Activated CD4-positive, alpha-beta T cell treated with anti-CD3 and anti-CD28 coated beads for 36 hours (primary cell): ENCODE measurements around the gene LRRC61. TPM values are rescaled to one million over a fixed set of nuclear protein-coding genes. Genes with fewer than 3 reads are reported as not detected.
A peak's percentile ranks its signal among the peaks of the same experiment; 100 is the strongest.

ENCODE experiments used
- ATAC-seq: fragments of 200-7000 bp; cut with Tn5 transposase; one replicate; pipeline ENCODE4 v1.10.0; 2021; ENCODE audit warnings: mild to moderate bottlenecking, moderate library complexity
- CTCF ChIA-PET: fragments of 350-600 bp; sonication (Branson Sonifier 250); formaldehyde crosslinking; loops from one replicate; lab custom pipeline; 2021; ENCODE audit warnings: antibody characterized with exemption; lab: Charles Lee
- POLR2A ChIA-PET: fragments of 350-600 bp; sonication (Branson Sonifier 250); formaldehyde crosslinking; loops from one replicate; lab custom pipeline; 2021; ENCODE audit warnings: antibody characterized with exemption, inconsistent platforms; lab: Charles Lee
- DNase-seq: peaks from one replicate; pipeline ENCODE4 v3.0.0-alpha.2; 2020
- H3K27ac Mint-ChIP-seq: one replicate; pipeline ENCODE4 v1.8.0; 2021; ENCODE audit warnings: mixed read lengths
- H3K27me3 Mint-ChIP-seq: one replicate; pipeline ENCODE4 v1.8.0; 2021; ENCODE audit warnings: mixed read lengths
- H3K36me3 Mint-ChIP-seq: one replicate; pipeline ENCODE4 v1.8.0; 2021; ENCODE audit warnings: low read depth, mixed read lengths
- H3K4me1 Mint-ChIP-seq: one replicate; pipeline ENCODE4 v1.8.0; 2021; ENCODE audit warnings: mixed read lengths
- H3K4me3 Mint-ChIP-seq: one replicate; pipeline ENCODE4 v1.8.0; 2021; ENCODE audit warnings: mild to moderate bottlenecking, moderate library complexity, mixed read lengths
- H3K9me3 Mint-ChIP-seq: one replicate; pipeline ENCODE4 v1.8.0; 2021; ENCODE audit warnings: low read depth, mixed read lengths
- intact Hi-C, 2 experiments: fragments of 100-400 bp; cut with DNase I in 1 of 2; cut with micrococcal nuclease in 1 of 2; formaldehyde crosslinking; loops; one replicate each; pipeline versions ENCODE4 v1.14.2 to v1.15.1; 2022 to 2024; cut with DNase I, micrococcal nuclease
- total RNA-seq, 2 experiments: library from RNA; stranded (reverse); gene quantifications; one replicate each; pipeline ENCODE4 v1.2.3, GENCODE V29; 2021

The LRRC61 gene
- total RNA-seq, 2 experiments from 2014 or later, result 13.0 to 17.4 TPM

- POLR2A ChIA-PET, result no interaction called here
- Mint-ChIP-seq H3K27me3 (peaks cover 24% of the 10 kb centered on the region), H3K27ac (no peak overlapping the region), H3K4me3 (no peak overlapping the region), H3K36me3 (peaks cover 7% of the 10 kb centered on the region), H3K9me3 (peaks cover 4% of the 10 kb centered on the region), H3K4me1 (peaks cover 2% of the 10 kb centered on the region)
- CTCF ChIA-PET, result no interaction called here
- intact Hi-C loops, result no loop called here
- no peak for DNase-seq
- ATAC-seq, result no peak
These were observed 18.9 kb downstream of the LRRC61 start for GRCh38 chr7:150342121-150342408.

DNA sequence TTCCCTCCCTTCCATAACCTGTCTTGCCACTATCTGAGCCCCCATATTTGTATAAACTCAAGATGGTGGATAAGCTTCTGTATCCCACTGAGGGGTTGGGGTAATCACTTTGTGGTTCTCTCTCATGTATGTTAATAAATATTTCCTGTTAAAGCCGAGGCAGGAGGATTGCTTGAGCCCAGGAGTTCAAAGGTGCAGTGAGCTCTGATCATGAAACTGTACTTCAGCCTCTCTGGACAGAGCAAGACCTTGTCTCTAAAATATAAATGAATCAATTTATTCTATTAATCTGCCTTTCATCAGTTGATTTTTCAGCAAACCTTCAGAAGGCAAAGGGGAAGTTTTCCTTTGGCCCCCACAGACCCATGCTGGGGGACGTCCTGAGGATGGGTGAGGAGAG lies 20.1 kb downstream of the LRRC61 start:
- H3K4me3 Mint-ChIP-seq, result no peak overlapping the region
- H3K4me1 Mint-ChIP-seq, result peaks cover 2% of the 10 kb centered on the region
- intact Hi-C loops, result no loop called here
- no peak for ATAC-seq
- CTCF ChIA-PET, result interaction anchor here (0.7 to 1.0 kb wide), 2 partner anchors 68 to 862 kb away, joined by 3 read pairs; no protein-coding TSS in a partner anchor
- peaks cover 5% of the 10 kb centered on the region for H3K36me3 Mint-ChIP-seq
- DNase-seq, result no peak
- POLR2A ChIA-PET, result no interaction called here
- H3K27me3 Mint-ChIP-seq, result peaks cover 24% of the 10 kb centered on the region
- peaks cover 4% of the 10 kb centered on the region for H3K9me3 Mint-ChIP-seq
- no peak overlapping the region for H3K27ac Mint-ChIP-seq

DNA sequence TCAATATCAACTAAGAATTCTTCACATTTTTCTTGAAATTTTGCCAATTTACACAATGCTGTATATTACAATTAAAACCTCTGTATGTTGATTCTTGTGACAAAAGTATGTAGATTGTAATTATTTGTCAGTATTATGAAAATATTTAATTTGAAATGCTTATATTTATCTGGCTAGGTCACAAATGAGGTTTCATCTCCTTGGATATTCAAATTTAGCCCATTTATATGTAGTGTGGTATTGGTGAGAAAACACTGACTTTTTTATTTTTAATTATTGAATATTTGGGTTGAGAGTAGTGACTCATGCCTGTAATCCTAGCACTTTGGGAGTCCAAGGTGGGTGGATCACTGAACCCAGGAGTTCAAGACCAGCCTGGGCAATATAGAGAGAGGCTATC lies 21.1 kb downstream of the LRRC61 start:
- intact Hi-C loops, result no loop called here
- Mint-ChIP-seq H3K9me3 (peaks cover 4% of the 10 kb centered on the region), H3K27ac (no peak overlapping the region), H3K4me3 (no peak overlapping the region), H3K27me3 (peaks cover 24% of the 10 kb centered on the region), H3K4me1 (peaks cover 2% of the 10 kb centered on the region), H3K36me3 (peaks cover 5% of the 10 kb centered on the region)
- ChIA-PET CTCF (interaction anchor here (1.0 to 2.0 kb wide), 2 partner anchors 11 to 67 kb away, joined by 3 to 11 read pairs; no protein-coding TSS in a partner anchor), POLR2A (no interaction called here)
- ATAC-seq, result no peak
- no peak for DNase-seq

GRCh38 chr7:150345012-150345411 lies 21.9 kb downstream of the LRRC61 start:
- Mint-ChIP-seq H3K27me3 (peaks cover 20% of the 10 kb centered on the region), H3K27ac (no peak overlapping the region), H3K4me3 (no peak overlapping the region), H3K36me3 (peaks cover 5% of the 10 kb centered on the region), H3K4me1 (peaks cover 2% of the 10 kb centered on the region), H3K9me3 (peaks cover 4% of the 10 kb centered on the region)
- ChIA-PET POLR2A (no interaction called here), CTCF (interaction anchor here (0.7 to 2.0 kb wide), 3 partner anchors 10 to 104 kb away, joined by 3 to 11 read pairs (median 3); no protein-coding TSS in a partner anchor)
- DNase-seq, result no peak
- no peak for ATAC-seq
- intact Hi-C loops, result no loop called here

GRCh38 chr7:150346922-150347321 lies 23.8 kb downstream of the LRRC61 start:
- H3K27ac Mint-ChIP-seq, result no peak overlapping the region
- ATAC-seq, result no peak
- intact Hi-C loops, result no loop called here
- no peak for DNase-seq
- peaks cover 13% of the 10 kb centered on the region for H3K27me3 Mint-ChIP-seq
- H3K9me3 Mint-ChIP-seq, result peaks cover 4% of the 10 kb centered on the region
- POLR2A ChIA-PET, result no interaction called here
- H3K4me1 Mint-ChIP-seq, result no peaks in the 10 kb centered on the region
- peaks cover 5% of the 10 kb centered on the region for H3K36me3 Mint-ChIP-seq
- no peak overlapping the region for H3K4me3 Mint-ChIP-seq
- CTCF ChIA-PET, result no interaction called here

- DNase-seq, result no peak
- ATAC-seq, result no peak
- Mint-ChIP-seq H3K9me3 (no peaks in the 10 kb centered on the region), H3K27me3 (no peaks in the 10 kb centered on the region), H3K36me3 (no peaks in the 10 kb centered on the region), H3K4me1 (peaks cover 5% of the 10 kb centered on the region), H3K27ac (no peak overlapping the region), H3K4me3 (no peak overlapping the region)
- POLR2A ChIA-PET, result no interaction called here
- intact Hi-C loops, result no loop called here
- CTCF ChIA-PET, result no interaction called here
These were observed 28.5 kb downstream of the LRRC61 start for GRCh38 chr7:150351587-150352194.

DNA sequence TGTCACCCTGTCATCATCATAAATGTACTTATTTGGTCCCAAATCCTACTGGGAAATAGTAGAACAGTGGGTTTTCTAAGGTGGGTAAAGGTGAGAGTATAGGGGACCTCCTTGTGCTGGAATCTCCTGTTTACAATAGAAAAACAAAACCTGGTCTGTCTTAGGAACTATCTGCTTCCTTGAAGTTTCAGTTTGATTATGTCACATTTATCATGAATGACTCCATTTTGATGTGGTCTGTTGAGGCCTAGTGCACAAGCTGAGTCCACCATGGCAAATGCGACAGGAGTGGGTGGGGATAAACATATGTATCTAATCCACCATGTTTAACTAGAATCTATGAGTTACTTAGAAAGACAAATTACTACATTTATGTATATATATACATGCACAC lies 32.5 kb downstream of the LRRC61 start:
- no peak overlapping the region for H3K4me3 Mint-ChIP-seq
- no peak overlapping the region for H3K27ac Mint-ChIP-seq
- CTCF ChIA-PET, result interaction anchor here (0.7 to 2.3 kb wide), 8 partner anchors 11 to 558 kb away, joined by 3 to 11 read pairs (median 4); no protein-coding TSS in a partner anchor
- intact Hi-C loops, result loop anchor here (1.0 to 5.0 kb wide), 6 partner anchors 15 to 66 kb away; partner anchors contain the start of genes ACTR3C (in 2 of the 2), LRRC61 (in 2 of the 2) and ZNF775 (in 1 of the 2)
- no peaks in the 10 kb centered on the region for H3K36me3 Mint-ChIP-seq
- ATAC-seq, result no peak
- H3K4me1 Mint-ChIP-seq, result peaks cover 34% of the 10 kb centered on the region
- POLR2A ChIA-PET, result no interaction called here
- H3K27me3 Mint-ChIP-seq, result no peaks in the 10 kb centered on the region
- H3K9me3 Mint-ChIP-seq, result no peaks in the 10 kb centered on the region
- no peak for DNase-seq

GRCh38 chr7:150356265-150356897 lies 33.2 kb downstream of the LRRC61 start:
- intact Hi-C loops, result loop anchor here (1.0 to 5.0 kb wide), 6 partner anchors 14 to 65 kb away; partner anchors contain the start of genes ACTR3C (in 2 of the 2), LRRC61 (in 2 of the 2) and ZNF775 (in 1 of the 2)
- Mint-ChIP-seq H3K9me3 (no peaks in the 10 kb centered on the region), H3K36me3 (no peaks in the 10 kb centered on the region), H3K4me1 (peaks cover 34% of the 10 kb centered on the region), H3K4me3 (no peak overlapping the region), H3K27ac (peak overlapping the region; percentile 2), H3K27me3 (no peaks in the 10 kb centered on the region)
- ATAC-seq (no peak), DNase-seq (peak; percentile 41)
- ChIA-PET POLR2A (interaction anchor here (0.7 kb wide), 1 partner anchor 13 kb away, joined by 4 read pairs; no protein-coding TSS in a partner anchor), CTCF (interaction anchor here (0.5 to 2.3 kb wide), 7 partner anchors 11 to 265 kb away, joined by 3 to 11 read pairs (median 4); no protein-coding TSS in a partner anchor)

DNA sequence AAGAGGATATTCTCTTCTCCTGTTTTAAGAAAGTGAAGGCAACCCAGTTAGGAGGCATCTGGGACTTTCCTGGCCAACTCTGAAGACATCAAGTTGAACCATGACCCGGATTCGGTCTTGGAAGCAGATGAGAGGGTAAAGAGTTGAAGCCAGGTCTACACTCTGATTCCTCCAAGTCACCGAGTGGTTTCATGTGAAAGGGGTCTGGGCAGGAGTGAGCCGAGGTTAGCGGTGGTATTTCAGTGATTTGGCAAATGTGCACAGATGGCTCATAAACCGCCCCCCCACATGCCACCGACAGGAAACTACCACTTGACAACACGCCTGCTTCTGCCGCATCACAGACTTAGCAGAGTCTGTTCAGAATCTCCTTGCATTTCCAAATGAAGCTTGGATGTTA lies 34.1 kb downstream of the LRRC61 start:
- Mint-ChIP-seq H3K36me3 (no peaks in the 10 kb centered on the region), H3K4me3 (peak overlapping the region; percentile 68), H3K27me3 (no peaks in the 10 kb centered on the region), H3K4me1 (peaks cover 34% of the 10 kb centered on the region), H3K9me3 (no peaks in the 10 kb centered on the region), H3K27ac (peak overlapping the region; percentile 86)
- CTCF ChIA-PET, result interaction anchor here (0.5 to 1.7 kb wide), 7 partner anchors 9 to 451 kb away, joined by 3 to 8 read pairs (median 4); no protein-coding TSS in a partner anchor
- DNase-seq (peak; percentile 82), ATAC-seq (peak; percentile 81)
- POLR2A ChIA-PET, result no interaction called here
- intact Hi-C loops, result loop anchor here (1.0 to 5.0 kb wide), 4 partner anchors 14 to 35 kb away; partner anchors contain the start of genes ACTR3C (in 2 of the 2), LRRC61 (in 2 of the 2) and ZNF775 (in 1 of the 2)

DNA sequence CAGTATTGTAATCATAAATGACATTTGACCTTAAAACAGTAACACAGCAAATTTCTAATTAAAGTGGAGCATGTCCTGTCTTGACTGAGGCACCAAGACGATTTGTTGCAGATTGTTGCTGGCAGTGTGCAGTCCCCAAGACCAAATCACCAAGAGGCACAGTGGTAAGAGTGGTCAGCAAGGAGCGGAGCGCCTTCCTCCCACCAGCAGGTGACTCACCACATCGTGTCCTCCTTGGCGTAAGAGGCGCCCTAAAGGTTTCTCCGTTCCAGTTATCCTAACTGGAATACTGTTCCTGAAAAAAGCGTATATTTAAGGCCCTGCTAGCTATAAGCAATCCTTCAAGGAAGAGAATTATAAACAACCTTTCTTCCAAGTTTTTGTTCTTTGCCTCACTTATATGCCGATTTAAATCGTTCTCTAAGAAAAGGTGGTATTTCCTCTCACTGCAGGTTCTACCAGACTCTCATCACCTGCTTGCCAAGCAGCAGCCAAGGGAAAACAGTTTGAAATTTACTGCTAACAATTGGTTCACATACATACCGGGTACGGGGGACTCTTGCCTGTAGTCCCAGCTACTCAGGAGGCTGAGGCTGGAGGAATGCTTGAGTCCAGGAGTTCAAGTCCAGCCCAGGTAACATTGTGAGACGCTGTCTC lies 34.7 kb downstream of the LRRC61 start:
- POLR2A ChIA-PET, result interaction anchor here (0.6 kb wide), 1 partner anchor 44 kb away, joined by 3 read pairs; no protein-coding TSS in a partner anchor
- no peak for DNase-seq
- no peaks in the 10 kb centered on the region for H3K9me3 Mint-ChIP-seq

DNA sequence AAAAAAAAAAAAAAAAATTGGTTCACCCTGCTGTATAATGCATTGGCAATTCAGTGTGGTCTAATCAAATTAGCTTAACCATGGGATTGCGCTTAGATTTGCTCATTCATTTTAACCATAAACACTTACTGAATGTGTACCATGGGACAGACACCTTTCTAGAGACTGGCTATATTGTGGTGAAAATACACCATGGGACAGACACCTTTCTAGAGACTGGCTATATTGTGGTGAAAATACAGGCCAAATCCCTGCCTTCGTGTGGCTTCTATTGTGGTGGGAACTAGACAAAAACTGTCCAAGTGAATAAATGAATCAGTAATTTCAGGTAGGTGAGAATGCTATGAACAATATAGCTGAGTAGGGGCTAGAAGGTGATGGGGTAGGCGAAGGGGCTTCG lies 35.3 kb downstream of the LRRC61 start:
- no peak for ATAC-seq
- ChIA-PET CTCF (interaction anchor here (0.5 to 1.7 kb wide), 7 partner anchors 8 to 402 kb away, joined by 3 to 8 read pairs (median 3); no protein-coding TSS in a partner anchor), POLR2A (interaction anchor here (0.6 kb wide), 1 partner anchor 45 kb away, joined by 3 read pairs; no protein-coding TSS in a partner anchor)
- no peak for DNase-seq
- Mint-ChIP-seq H3K4me1 (peaks cover 34% of the 10 kb centered on the region), H3K36me3 (no peaks in the 10 kb centered on the region), H3K9me3 (no peaks in the 10 kb centered on the region), H3K27me3 (no peaks in the 10 kb centered on the region), H3K27ac (no peak overlapping the region), H3K4me3 (no peak overlapping the region)
- intact Hi-C loops, result loop anchor here in 1 of 2 experiments (5.0 kb wide), 1 partner anchor 36 kb away; the partner anchor contains the start of genes ACTR3C and LRRC61

More for the DNA sequence above, 34.7 kb downstream of the LRRC61 start:
- Mint-ChIP-seq H3K27ac (peak overlapping the region; percentile 86), H3K4me3 (peak overlapping the region; percentile 68), H3K27me3 (no peaks in the 10 kb centered on the region), H3K36me3 (no peaks in the 10 kb centered on the region), H3K4me1 (peaks cover 34% of the 10 kb centered on the region)
- intact Hi-C loops, result loop anchor here (1.0 to 5.0 kb wide), 4 partner anchors 13 to 36 kb away; partner anchors contain the start of genes ACTR3C (in 2 of the 2), LRRC61 (in 2 of the 2) and ZNF775 (in 1 of the 2)
- peak; percentile 37 for ATAC-seq
- CTCF ChIA-PET, result interaction anchor here (0.5 to 1.7 kb wide), 9 partner anchors 9 to 451 kb away, joined by 3 to 8 read pairs (median 3); no protein-coding TSS in a partner anchor
